H9 (cell line): ENCODE measurements around the gene SCNM1. TPM values are rescaled to one million over a fixed set of nuclear protein-coding genes. Genes with fewer than 3 reads are reported as not detected.

Source experiments
- DNase-seq: peaks from one replicate; pipeline ENCODE4 v3.0.0-alpha.2; 2017
- H2AFZ ChIP-seq: one replicate; pipeline ENCODE4 v1.6.1; 2013; ENCODE audit warnings: mild to moderate bottlenecking, low read length, control low read depth, moderate library complexity
- H2AK5ac ChIP-seq: 2 replicates; pipeline ENCODE4 v1.6.1; 2013; ENCODE audit warnings: low read length, control low read depth, mixed read lengths; ENCODE audit not compliant: insufficient read length
- H2BK120ac ChIP-seq: one replicate; pipeline ENCODE4 v1.6.1; 2013; ENCODE audit warnings: low read depth, mild to moderate bottlenecking, low read length, control low read depth, inconsistent platforms; ENCODE audit not compliant: poor library complexity, severe bottlenecking
- H2BK12ac ChIP-seq: 2 replicates; pipeline ENCODE4 v1.6.1; 2013; ENCODE audit warnings: low read length, control low read depth, mixed read lengths, low read depth; ENCODE audit not compliant: insufficient read length
- H2BK15ac ChIP-seq: 2 replicates; pipeline ENCODE4 v1.6.1; 2013; ENCODE audit warnings: low read depth, low read length, control low read depth
- H2BK20ac ChIP-seq: one replicate; pipeline ENCODE4 v1.6.1; 2013; ENCODE audit warnings: low read depth, mild to moderate bottlenecking, low read length, control low read depth, inconsistent platforms; ENCODE audit not compliant: poor library complexity, severe bottlenecking
- H2BK5ac ChIP-seq: 2 replicates; pipeline ENCODE4 v1.6.1; 2013; ENCODE audit warnings: low read length, control low read depth, mixed read lengths; ENCODE audit not compliant: insufficient read length
- H3K14ac ChIP-seq: 2 replicates; pipeline ENCODE4 v1.6.1; 2013; ENCODE audit warnings: low read length, control low read depth; ENCODE audit not compliant: insufficient read depth
- H3K18ac ChIP-seq: 2 replicates; pipeline ENCODE4 v1.6.1; 2013; ENCODE audit warnings: low read depth, mild to moderate bottlenecking, mixed read lengths, low read length, control low read depth; ENCODE audit not compliant: insufficient read length
- H3K23ac ChIP-seq: 2 replicates; pipeline ENCODE4 v1.6.1; 2013; ENCODE audit warnings: low read length, control low read depth, mixed read lengths, low read depth; ENCODE audit not compliant: insufficient read length
- H3K23me2 ChIP-seq: 2 replicates; pipeline ENCODE4 v1.6.1; 2013; ENCODE audit warnings: low read depth, mild to moderate bottlenecking, mixed read lengths, low read length, control low read depth; ENCODE audit not compliant: insufficient read length, poor library complexity, severe bottlenecking
- H3K27ac ChIP-seq: 2 replicates; pipeline ENCODE4 v1.5.1; 2013; ENCODE audit warnings: low read length, control low read depth, mixed read lengths, low read depth; ENCODE audit not compliant: insufficient read length
- H3K27me3 ChIP-seq: 2 replicates; pipeline ENCODE4 v1.6.1; 2013; ENCODE audit warnings: low read length, control low read depth, inconsistent platforms; ENCODE audit not compliant: insufficient read depth
- H3K4ac ChIP-seq: 2 replicates; pipeline ENCODE4 v1.6.1; 2013; ENCODE audit warnings: low read depth, mild to moderate bottlenecking, control low read depth, inconsistent platforms, low read length, moderate library complexity
- H3K4me1 ChIP-seq: 2 replicates; pipeline ENCODE4 v1.6.1; 2013; ENCODE audit warnings: low read length, control low read depth, inconsistent platforms; ENCODE audit not compliant: insufficient read depth
- H3K4me2 ChIP-seq: 2 replicates; pipeline ENCODE4 v1.6.1; 2013; ENCODE audit warnings: low read length, control low read depth, mixed read lengths; ENCODE audit not compliant: insufficient read length, insufficient read depth
- H3K56ac ChIP-seq: 2 replicates; pipeline ENCODE4 v1.6.1; 2013; ENCODE audit warnings: low read depth, mild to moderate bottlenecking, mixed read lengths, low read length, control low read depth; ENCODE audit not compliant: insufficient read length
- H3K79me1 ChIP-seq: 2 replicates; pipeline ENCODE4 v1.6.1; 2013; ENCODE audit warnings: low read depth, mild to moderate bottlenecking, moderate library complexity, low read length, control low read depth, inconsistent platforms; ENCODE audit not compliant: insufficient read depth, poor library complexity, severe bottlenecking
- H3K79me2 ChIP-seq: 2 replicates; pipeline ENCODE4 v1.6.1; 2013; ENCODE audit warnings: low read length, control low read depth, inconsistent platforms; ENCODE audit not compliant: insufficient read depth
- H3K9ac ChIP-seq: 2 replicates; pipeline ENCODE4 v1.6.1; 2013; ENCODE audit warnings: low read length, control low read depth, mixed read lengths; ENCODE audit not compliant: insufficient read length; ENCODE audit errors: extremely low read depth
- H3K9me3 ChIP-seq: one replicate; pipeline ENCODE4 v1.6.1; 2013; ENCODE audit warnings: low read depth, low read length, inconsistent platforms; ENCODE audit not compliant: control insufficient read depth
- H3T11ph ChIP-seq: one replicate; pipeline ENCODE4 v1.6.1; 2013; ENCODE audit warnings: mild to moderate bottlenecking, low read length, control low read depth, inconsistent platforms
- H4K20me1 ChIP-seq: one replicate; pipeline ENCODE4 v1.6.1; 2013; ENCODE audit not compliant: control insufficient read depth, insufficient read length, insufficient read depth
- H4K5ac ChIP-seq: 2 replicates; pipeline ENCODE4 v1.6.1; 2013; ENCODE audit warnings: low read depth, mild to moderate bottlenecking, mixed read lengths, low read length, control low read depth; ENCODE audit not compliant: insufficient read length
- H4K8ac ChIP-seq: replicated peaks from 2 replicates; pipeline ENCODE4 v1.6.1; 2013; ENCODE audit warnings: low read length, control low read depth, mixed read lengths, low read depth; ENCODE audit not compliant: insufficient read length
- H4K91ac ChIP-seq: 2 replicates; pipeline ENCODE4 v1.6.1; 2013; ENCODE audit warnings: low read depth, mild to moderate bottlenecking, moderate library complexity, mixed read lengths, low read length, control low read depth; ENCODE audit not compliant: insufficient read length
- H3K27ac Mint-ChIP-seq, 3 experiments: 2 replicates in 2 of 3; 3 replicates in 1 of 3; pipeline ENCODE4 v1.8.0; 2020 to 2021; ENCODE audit warnings: mixed read lengths in 3 of 3, mild to moderate bottlenecking in 1 of 3, moderate library complexity in 1 of 3
- H3K27me3 Mint-ChIP-seq: 2 replicates; pipeline ENCODE4 v1.8.0; 2021; ENCODE audit warnings: low read depth, mild to moderate bottlenecking, moderate library complexity, mixed read lengths
- H3K36me3 Mint-ChIP-seq, 3 experiments: 2 replicates in 2 of 3; 3 replicates in 1 of 3; pipeline ENCODE4 v1.8.0; 2020 to 2021; ENCODE audit warnings: low read depth in 3 of 3, mixed read lengths in 3 of 3; ENCODE audit not compliant: insufficient read depth in 1 of 3
- H3K4me1 Mint-ChIP-seq, 2 experiments: 2 replicates each; pipeline ENCODE4 v1.8.0; 2020; ENCODE audit warnings: mixed read lengths in 2 of 2
- H3K4me3 Mint-ChIP-seq, 2 experiments: 2 replicates in 1 of 2; 3 replicates in 1 of 2; pipeline ENCODE4 v1.8.0; 2020 to 2021; ENCODE audit warnings: mild to moderate bottlenecking in 2 of 2, mixed read lengths in 2 of 2, moderate library complexity in 1 of 2
- H3K9me3 Mint-ChIP-seq, 2 experiments: 2 replicates in 1 of 2; 3 replicates in 1 of 2; pipeline ENCODE4 v1.8.0; 2020; ENCODE audit warnings: mild to moderate bottlenecking in 2 of 2, mixed read lengths in 2 of 2, moderate library complexity in 1 of 2
- WGBS: extraction: QIAGEN DNeasy Blood & Tissue Kit; methylation state at CpG from one replicate; pipeline ENCODE4 v1.1.7; 2013; ENCODE audit warnings: missing lambda C conversion rate, low lambda C conversion rate, mixed read lengths; ENCODE audit not compliant: insufficient read length; ENCODE audit errors: extremely low coverage; 5-methylcytosine and 5-hydroxymethylcytosine counted together
- total RNA-seq: library from RNA; stranded (reverse); gene quantifications from 2 replicates; pipeline ENCODE4 v1.2.1, GENCODE V29; 2021
- TF ChIP-seq, protein P1 (sequence below): fragments of 200-600 bp; sonication (generic); conservative IDR thresholded peaks from 3 replicates; pipeline ENCODE4 v1.8.0; 2021; ENCODE audit warnings: antibody characterized with exemption, mild to moderate bottlenecking

Gene SCNM1
- total RNA-seq, 1 experiment from 2014 or later, result 60.5 TPM

DNA sequence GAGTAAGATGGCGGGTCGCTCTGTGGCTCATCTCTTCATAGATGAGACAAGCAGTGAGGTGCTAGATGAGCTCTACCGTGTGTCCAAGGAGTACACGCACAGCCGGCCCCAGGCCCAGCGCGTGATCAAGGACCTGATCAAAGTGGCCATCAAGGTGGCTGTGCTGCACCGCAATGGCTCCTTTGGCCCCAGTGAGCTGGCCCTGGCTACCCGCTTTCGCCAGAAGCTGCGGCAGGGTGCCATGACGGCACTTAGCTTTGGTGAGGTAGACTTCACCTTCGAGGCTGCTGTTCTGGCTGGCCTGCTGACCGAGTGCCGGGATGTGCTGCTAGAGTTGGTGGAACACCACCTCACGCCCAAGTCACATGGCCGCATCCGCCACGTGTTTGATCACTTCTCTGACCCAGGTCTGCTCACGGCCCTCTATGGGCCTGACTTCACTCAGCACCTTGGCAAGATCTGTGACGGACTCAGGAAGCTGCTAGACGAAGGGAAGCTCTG lies 7.1 kb upstream of the SCNM1 start:
- H4K20me1 ChIP-seq, result no peaks in the 10 kb centered on the region
- no peak overlapping the region for H3K27ac ChIP-seq
- no peak overlapping the region for H2AK5ac ChIP-seq
- TF ChIP-seq, protein P1, sequence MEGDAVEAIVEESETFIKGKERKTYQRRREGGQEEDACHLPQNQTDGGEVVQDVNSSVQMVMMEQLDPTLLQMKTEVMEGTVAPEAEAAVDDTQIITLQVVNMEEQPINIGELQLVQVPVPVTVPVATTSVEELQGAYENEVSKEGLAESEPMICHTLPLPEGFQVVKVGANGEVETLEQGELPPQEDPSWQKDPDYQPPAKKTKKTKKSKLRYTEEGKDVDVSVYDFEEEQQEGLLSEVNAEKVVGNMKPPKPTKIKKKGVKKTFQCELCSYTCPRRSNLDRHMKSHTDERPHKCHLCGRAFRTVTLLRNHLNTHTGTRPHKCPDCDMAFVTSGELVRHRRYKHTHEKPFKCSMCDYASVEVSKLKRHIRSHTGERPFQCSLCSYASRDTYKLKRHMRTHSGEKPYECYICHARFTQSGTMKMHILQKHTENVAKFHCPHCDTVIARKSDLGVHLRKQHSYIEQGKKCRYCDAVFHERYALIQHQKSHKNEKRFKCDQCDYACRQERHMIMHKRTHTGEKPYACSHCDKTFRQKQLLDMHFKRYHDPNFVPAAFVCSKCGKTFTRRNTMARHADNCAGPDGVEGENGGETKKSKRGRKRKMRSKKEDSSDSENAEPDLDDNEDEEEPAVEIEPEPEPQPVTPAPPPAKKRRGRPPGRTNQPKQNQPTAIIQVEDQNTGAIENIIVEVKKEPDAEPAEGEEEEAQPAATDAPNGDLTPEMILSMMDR, result no peak
- no peaks in the 10 kb centered on the region for H3K9me3 ChIP-seq
- H2AFZ ChIP-seq, result no peak overlapping the region
- no peak overlapping the region for H2BK12ac ChIP-seq
- DNase-seq, result no peak
- Mint-ChIP-seq H3K27ac (peak overlapping the region in 1 of 3 experiments; percentile 59; a peak in 1 of 7 replicates), H3K4me3 (no peak overlapping the region), H3K4me1 (peaks cover 9 to 10% of the 10 kb centered on the region in 2 experiments; a peak in 3 of 4 replicates), H3K36me3 (peaks cover 5 to 29% (median 21%) of the 10 kb centered on the region in 3 experiments; a peak in 6 of 7 replicates), H3K27me3 (no peaks in the 10 kb centered on the region), H3K9me3 (no peaks in the 10 kb centered on the region; a peak in 1 of 5 replicates)
- H3K9ac ChIP-seq, result no peak overlapping the region
- H3K79me2 ChIP-seq, result no peaks in the 10 kb centered on the region
- H3K18ac ChIP-seq, result no peak overlapping the region
- no peak overlapping the region for H2BK20ac ChIP-seq
- no peaks in the 10 kb centered on the region for H3K79me1 ChIP-seq
- no peaks in the 10 kb centered on the region for H3K27me3 ChIP-seq
- no peak overlapping the region for H3K56ac ChIP-seq
- no peak overlapping the region for H3K14ac ChIP-seq
- H3K23ac ChIP-seq, result no peak overlapping the region
- no peak overlapping the region for H2BK120ac ChIP-seq
- H3K23me2 ChIP-seq, result no peaks in the 10 kb centered on the region
- WGBS, result no CpG with 5 or more reads among the region's 22 CpGs
- H4K8ac ChIP-seq, result no peak overlapping the region
- H4K91ac ChIP-seq, result no peak overlapping the region
- H2BK15ac ChIP-seq, result no peak overlapping the region
- no peak overlapping the region for H3T11ph ChIP-seq
- no peak overlapping the region for H3K4ac ChIP-seq
- H4K5ac ChIP-seq, result no peak overlapping the region
- no peak overlapping the region for H2BK5ac ChIP-seq
- H3K4me2 ChIP-seq, result no peak overlapping the region
- H3K4me1 ChIP-seq, result no peaks in the 10 kb centered on the region
